ENCODE data around the gene C10orf105.

The C10orf105 gene

GRCh38 chr10:71715860-71716259 is 3.7 kb downstream of the C10orf105 start:
- no peak for DNase-seq

DNA sequence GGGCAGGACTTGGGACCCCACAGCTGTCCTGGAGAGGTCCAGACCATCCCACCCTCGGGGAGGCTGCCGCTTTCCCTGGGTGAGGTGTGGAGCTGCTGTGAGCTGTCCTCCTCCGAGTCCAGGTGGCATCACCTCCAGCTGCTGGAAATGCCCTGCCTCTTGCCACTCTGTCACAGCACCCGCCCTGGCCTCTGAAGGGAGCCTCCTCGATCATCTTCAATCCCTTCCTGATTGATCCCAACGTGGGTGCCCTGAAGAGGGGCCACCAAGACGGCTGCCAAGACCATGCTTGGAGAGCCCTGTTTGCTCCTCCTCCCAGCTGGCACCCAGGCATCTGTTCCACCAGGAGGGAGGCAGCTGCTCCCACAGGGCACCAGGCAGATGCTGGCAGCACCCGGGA is 4.6 kb downstream of the C10orf105 start:
- no peak for DNase-seq

DNA sequence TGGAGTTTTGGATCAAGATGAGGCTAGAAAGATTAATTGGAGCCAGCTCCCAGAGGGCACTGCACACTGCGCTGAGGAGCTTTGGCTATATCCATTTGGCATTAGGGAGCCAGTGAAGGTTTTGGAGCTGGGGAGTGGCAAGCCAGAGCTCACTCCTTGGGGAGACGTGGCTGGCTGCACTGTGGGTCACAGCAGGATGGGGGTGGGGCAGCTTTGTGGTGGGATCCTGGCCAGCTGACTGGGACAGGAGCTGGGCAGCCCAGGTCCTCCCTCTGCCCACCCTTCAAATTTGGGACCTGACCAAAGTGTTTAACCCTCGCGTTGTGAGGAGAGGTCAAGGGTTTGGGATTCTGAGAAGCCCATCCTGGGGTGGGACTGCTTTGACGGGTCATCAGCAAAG is 5.0 kb downstream of the C10orf105 start:
- DNase-seq, result no peak

DNA sequence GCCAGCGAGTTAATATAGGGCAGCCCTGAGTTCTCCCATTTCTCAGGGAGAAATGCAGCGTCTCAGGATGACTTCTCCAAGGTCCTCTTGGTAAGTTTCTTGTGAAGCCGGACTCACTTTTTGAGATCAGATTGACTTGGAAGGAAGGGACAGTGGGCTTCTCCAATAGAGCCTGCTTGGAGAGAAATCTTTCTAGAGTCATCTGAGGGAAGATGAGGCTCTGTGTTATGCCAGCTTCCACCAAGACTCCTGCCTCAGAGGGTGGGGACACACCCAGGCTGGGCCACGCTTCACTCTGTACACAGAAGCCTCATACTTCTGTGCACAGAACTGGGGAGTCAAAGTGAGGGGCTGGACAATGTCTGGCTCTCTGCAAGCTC is 5.6 kb downstream of the C10orf105 start:
- no peak for DNase-seq

GRCh38 chr10:71713135-71714030 is 6.2 kb downstream of the C10orf105 start:
- DNase-seq, result no peak

DNA sequence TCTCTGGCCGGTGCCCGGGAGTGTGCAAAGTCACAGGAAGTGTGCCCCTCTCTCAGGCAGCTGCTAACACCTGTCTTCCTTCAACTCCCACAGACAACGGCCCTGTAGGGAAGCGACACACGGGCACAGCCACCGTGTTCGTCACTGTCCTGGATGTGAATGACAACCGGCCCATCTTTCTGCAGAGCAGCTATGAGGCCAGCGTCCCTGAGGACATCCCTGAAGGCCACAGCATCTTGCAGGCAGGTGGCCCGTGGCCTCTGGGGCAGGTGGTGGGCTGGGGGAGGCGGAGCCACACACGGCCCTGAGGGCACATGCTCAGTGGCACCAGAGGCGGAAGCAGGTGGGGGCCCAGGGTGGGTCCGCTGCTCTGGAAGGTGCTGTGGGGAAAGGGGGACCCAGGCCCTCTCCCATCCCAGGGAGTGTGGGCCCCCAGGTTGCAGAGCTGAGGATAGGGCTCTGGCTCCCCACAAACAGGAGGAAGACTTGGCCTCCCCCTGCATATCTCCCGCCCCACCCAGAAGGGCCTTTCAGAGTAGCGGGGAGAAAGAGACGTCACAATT is 6.9 kb downstream of the C10orf105 start:
- no peak for DNase-seq

DNA sequence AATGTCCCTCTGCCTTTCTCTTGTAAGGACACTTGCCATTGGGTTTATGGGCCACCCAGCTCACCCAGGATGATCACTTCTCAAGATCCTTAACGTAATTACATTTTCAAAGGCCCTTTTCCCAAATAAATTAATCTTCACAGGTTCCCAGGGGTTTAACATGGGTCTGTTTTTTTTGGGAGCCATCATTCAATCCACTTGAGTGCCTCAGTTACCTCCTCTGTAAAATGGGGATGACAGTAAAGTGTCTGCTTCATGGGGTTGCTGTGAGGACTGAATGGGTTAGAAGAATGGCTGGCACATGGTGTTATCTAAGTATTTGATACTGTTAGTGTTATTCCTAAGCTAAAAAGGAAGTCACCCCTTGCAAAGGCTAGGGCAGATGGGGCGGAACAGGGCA is 7.4 kb downstream of the C10orf105 start:
- DNase-seq, result no peak

DNA sequence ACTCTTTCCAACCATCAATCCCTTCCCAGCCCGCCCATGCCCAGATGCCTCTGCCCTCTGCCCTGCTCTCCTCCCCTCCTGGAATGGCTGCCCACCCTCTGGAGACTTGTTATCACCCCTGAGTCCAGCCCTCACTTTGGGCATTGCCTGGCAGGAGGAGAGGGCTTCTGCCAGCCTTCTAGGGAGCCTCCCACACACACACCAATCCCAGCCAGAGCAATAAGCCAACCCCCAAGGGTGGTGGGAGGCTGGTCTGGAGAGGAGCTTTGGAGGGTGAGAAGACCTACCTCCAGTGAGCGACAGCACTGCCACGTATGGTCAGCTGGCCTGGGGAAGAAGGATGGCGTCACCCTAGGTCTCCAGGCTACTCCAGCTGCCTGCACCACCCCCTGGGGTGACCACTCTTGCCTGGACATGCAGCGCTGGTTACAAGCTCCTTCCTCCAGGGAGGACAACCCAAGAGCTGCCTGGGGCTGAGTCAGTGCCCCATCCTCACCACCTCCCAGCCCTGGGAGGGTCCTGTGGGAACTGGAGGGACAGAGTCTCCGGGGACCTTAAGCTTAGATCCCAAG is 8.4 kb downstream of the C10orf105 start:
- DNase-seq, result no peak

DNA sequence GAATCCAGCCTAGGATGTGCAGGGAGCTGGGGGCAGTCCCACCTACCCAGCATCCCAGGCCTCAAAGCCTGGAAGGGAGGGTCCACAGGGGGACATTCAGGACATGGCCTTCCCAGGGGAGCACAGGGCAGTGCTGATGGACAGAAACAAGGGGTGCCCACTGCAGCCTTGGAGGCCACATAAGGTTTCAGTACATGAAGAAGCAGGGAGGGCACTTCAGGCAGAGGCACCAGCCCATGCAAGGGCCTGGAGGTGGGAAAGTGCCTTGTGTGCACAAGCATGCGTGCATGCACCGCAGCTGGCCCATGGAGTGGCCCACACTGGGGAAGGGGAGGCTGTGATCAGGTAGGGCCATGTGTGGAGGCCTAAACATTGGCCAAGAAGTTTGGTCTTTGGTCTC is 9.1 kb downstream of the C10orf105 start:
- DNase-seq, result no peak

GRCh38 chr10:71708897-71709882 is 10.4 kb downstream of the C10orf105 start:
- DNase-seq, result no peak

- no peak for DNase-seq
Measured at GRCh38 chr10:71708301-71708703, 11.3 kb downstream of the C10orf105 start.

DNA sequence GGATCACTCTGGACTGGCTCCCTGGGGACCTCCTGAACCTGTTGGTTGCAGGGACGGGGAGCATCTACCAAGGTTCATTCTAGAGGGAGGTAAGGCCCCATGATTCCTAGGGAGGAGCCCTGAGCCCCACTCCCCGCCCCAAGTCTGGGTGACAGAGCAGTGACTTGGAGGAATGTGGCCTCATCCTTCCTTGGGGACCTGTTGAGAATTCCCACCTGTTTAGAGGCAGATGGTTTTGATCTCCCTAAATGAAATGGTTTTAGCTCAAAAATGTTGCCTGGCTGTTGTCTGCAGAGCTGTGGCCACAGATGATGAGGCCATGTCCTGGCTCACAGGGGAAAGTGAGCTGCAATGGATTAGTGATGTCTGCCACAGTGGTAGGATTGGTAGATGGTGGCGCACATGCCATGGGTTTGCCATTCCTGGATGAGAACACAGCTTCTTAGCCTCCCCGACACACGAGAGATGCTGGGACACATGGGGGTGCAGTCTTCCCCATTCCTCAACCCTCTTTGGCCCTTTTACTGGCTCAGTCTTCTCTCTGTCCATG is 12.3 kb downstream of the C10orf105 start:
- no peak for DNase-seq

DNA sequence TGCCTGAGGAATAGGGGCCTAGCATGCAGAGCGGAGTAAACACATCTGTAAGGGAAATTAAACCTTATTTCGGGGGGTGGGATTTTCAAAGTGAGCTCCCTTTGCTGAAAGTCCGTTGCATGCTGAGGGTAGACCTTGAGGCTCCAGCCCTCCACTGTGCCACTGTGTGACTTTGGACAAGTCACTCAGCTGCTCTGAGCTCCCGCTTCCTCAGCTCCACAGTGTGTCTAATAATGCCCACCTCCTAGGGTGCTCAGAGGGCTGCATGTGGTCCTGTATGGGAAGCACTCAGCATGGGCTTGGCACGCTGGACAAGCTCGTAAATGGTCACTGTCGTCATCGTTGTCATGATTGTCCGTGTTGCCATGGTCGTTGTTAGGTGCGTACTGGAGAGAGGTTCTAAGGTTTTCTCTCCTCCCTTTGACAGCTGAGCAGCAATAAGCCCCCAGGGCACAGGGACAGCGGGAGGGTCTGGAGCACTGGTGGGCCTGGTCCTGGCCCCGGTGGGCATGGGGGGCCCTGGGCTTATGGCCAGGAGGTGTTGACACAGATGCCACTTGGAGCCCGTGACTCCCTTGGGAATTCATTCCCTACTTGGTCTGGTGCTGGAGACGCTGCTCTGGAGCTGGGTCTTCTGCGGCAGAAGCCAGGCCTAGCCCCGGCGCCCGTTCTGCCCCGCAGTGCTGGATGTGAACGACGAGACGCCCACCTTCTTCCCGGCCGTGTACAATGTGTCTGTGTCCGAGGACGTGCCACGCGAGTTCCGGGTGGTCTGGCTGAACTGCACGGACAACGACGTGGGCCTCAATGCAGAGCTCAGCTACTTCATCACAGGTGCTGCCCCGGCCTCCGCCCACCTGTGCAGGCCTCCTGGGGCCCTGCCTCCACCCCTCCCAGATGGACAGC is 13.1 kb downstream of the C10orf105 start:
- DNase-seq, result no peak

GRCh38 chr10:71705582-71705981 is 14.0 kb downstream of the C10orf105 start:
- no peak for DNase-seq

DNA sequence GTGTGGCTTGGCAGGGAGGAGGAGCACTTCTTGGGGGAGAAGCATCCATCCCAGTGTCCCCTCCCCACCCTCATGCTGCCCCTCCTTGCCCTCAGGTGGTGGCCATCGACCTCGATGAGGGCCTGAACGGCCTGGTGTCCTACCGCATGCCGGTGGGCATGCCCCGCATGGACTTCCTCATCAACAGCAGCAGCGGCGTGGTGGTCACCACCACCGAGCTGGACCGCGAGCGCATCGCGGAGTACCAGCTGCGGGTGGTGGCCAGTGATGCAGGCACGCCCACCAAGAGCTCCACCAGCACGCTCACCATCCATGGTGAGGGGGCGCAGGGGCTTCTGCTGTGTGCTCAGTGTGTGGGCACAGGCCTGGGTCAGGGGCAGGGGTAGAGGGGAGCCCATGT is 14.8 kb downstream of the C10orf105 start:
- DNase-seq, result no peak

- no peak for DNase-seq
Measured at GRCh38 chr10:71703577-71703976, 16.0 kb downstream of the C10orf105 start.

DNA sequence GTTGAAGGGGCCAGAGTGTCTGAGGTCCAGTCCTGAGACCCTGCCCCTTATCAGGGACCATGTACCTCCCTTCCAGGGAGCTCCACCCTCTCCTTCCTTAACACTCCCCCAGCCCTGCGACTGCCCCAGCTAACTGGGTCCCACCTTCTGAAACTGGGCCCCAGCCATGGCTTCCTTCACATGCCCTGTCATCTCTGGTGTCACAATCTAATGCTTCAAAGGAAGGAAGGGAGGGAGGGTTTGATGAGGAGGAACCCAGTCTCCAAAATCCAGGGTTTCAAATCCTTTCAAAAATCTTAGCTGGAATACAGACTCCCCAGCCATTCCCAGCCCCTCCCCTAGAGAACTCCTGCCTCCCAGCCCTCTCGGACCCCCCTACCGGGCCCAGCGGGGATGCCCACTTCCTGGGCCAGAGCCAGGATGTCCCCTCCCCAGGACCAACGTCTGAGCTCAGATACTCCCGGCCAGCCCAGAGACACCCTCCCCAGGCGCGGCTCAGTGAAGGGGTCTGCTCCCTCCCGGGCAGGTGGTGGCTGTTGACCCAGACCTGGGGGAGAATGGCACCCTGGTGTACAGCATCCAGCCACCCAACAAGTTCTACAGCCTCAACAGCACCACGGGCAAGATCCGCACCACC is 18.0 kb downstream of the C10orf105 start:
- no peak for DNase-seq

DNA sequence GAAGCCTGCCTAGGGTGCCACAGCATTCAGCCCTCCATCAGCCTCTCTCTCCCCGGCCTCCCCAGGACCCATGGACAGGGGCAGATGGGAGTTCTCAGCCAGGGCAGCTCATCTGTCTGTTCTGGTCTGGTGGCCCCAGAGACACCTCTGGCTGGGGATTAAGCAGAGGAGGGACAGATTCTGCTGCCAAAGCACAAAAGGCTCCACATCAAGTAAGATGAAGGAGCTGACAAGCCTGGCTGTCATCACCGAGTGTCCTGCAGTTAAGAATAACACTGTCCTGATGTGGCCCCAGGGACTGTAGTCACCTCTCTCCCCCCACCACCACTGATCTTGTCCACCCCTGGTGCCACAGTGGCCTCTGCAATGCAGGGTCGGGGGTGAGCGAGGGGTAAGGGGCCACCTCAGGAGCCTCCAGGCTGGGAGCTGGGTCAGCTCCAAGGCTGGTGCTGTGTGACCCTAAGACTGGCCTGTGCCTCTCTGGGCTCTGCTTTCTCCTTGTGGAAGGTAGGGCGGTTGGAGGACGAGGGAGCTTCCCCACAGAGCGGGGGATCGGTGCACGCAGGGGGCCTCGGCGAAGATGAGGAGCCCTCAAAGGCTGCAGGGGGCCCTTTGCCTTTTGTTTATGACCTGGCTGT is 18.7 kb downstream of the C10orf105 start:
- DNase-seq, result no peak

GRCh38 chr10:71698737-71699136 is 20.8 kb downstream of the C10orf105 start:
- no peak for DNase-seq

DNA sequence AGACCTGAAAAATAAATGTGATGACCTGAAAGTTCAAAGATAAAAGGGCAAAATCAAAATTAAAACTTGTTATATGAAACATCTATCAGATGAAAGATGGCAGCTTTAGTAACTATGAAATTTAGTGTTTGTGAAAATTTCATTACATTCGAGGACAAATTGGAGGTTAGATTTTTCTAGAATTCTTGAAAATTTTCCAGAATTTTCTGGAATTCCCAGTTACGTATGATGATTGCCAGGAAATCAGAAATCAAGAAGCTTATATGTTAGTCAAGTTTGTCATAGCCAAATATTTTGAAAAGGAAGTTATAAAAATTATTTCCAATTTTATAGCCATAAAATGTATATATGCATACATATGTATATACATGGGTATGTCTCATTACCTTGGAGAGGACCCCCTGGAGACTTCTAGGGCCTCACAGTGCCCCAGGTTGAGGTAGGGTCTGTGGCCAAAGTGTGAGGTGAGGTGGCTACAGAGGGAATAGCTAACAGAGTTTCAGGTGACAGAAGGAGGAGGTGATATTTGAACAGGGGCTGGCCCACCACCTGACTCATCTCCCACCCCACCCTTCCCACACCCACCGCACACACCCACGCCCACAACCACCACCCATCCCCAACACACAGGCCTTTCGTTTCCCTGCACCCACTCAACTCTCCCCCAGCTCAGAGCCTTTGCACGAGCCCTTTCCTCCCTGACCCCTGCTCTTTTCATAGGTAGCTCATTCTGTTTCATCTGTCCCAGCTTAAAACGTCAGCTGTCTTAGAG is 21.5 kb downstream of the C10orf105 start:
- no peak for DNase-seq
